AG10803 (cell line): ENCODE measurements around the gene PIGZ.

Experiments
- DNase-seq: peaks from one replicate; pipeline ENCODE4 v3.0.0; 2010; ENCODE audit warnings: low read depth
- H3K4me3 ChIP-seq: 2 replicates; pipeline ENCODE4 v1.5.1; 2011; ENCODE audit warnings: mild to moderate bottlenecking, low read length, control low read depth
- TF ChIP-seq, protein P1 (sequence below): conservative IDR thresholded peaks from 2 replicates; pipeline ENCODE4 v1.5.1; 2011; ENCODE audit warnings: mild to moderate bottlenecking, low read length, control low read depth, inconsistent platforms

The PIGZ gene

DNA sequence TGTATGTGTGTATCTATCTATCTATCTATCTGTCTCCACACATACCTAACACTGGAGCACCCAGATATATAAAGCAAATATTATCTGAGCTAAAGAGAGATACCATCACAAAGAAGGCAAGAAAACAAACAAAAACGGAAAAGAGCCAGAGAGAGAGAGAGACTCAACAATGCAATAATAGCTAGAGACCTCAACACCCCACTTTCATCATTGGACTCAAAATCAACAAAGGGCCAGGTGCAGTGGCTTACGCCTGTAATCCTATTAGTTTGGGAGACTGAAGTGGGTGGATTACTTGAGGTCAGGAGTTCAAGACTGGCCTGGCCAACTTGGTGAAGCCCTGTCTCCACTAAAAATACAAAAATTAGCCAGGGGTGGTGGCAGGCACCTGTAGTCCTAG, 49.7 kb downstream of the PIGZ start:
- no peak for DNase-seq
- no peak overlapping the region for H3K4me3 ChIP-seq
- TF ChIP-seq, protein P1, sequence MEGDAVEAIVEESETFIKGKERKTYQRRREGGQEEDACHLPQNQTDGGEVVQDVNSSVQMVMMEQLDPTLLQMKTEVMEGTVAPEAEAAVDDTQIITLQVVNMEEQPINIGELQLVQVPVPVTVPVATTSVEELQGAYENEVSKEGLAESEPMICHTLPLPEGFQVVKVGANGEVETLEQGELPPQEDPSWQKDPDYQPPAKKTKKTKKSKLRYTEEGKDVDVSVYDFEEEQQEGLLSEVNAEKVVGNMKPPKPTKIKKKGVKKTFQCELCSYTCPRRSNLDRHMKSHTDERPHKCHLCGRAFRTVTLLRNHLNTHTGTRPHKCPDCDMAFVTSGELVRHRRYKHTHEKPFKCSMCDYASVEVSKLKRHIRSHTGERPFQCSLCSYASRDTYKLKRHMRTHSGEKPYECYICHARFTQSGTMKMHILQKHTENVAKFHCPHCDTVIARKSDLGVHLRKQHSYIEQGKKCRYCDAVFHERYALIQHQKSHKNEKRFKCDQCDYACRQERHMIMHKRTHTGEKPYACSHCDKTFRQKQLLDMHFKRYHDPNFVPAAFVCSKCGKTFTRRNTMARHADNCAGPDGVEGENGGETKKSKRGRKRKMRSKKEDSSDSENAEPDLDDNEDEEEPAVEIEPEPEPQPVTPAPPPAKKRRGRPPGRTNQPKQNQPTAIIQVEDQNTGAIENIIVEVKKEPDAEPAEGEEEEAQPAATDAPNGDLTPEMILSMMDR, result no peak

DNA sequence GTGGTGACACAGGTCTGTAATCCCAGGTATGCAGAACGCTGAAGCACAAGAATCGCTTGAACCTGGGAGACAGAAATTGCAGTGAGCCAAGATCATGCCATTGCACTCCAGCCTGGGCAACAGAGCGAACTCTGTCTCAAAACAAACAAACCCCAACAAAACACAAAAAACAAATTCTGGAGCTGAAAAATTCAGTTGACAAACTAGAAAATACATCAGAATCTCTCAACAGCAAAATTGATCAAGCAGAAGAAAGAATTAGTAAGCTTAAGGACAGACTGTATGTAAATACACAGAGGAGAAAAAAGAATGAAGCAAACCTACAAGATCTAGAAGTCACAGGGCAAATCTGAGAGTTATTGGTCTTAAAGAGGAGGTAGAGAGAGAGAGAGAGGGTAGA, 51.6 kb downstream of the PIGZ start:
- TF ChIP-seq, protein P1, result no peak
- no peak for DNase-seq
- H3K4me3 ChIP-seq, result no peak overlapping the region

DNA sequence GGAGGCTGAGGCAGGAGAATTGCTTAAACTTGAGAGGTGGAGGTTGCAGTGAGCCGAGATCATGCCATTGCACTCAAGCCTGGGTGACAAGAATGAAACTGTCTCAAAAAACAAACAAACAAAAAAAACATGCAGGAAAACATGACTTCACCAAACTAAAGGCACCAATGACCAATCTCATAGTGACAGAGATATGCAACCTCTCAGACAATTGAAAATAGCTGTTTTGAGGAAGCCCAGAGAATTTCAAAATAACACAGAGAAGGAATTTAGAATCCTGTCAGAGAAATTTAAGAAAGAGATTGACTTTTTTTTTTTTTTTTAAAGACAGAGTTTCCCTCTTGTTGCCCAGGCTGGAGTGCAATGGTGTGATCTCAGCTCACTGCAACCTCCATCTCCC, 52.4 kb downstream of the PIGZ start:
- H3K4me3 ChIP-seq, result no peak overlapping the region
- TF ChIP-seq, protein P1, result no peak
- no peak for DNase-seq

DNA sequence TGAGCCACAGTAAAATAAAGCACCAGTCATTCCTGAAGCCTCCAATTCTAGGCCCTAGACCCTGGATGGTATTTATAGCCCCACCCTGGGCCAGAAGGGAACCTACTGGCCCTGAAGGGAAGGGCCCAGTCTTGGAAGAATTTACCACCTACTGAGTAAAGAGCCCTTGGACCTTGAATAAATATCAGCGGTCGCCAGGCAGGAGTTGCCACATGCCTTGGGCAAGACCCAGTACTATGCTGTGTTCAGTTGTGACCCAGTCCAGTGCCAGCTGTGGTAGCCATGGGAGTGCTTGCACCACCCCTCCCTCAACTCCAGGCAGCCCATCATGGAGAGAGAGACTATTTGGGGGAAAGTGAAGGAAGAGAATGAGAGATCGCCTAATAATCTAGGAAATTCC, 53.3 kb downstream of the PIGZ start:
- no peak for DNase-seq
- no peak overlapping the region for H3K4me3 ChIP-seq
- TF ChIP-seq, protein P1, result no peak

DNA sequence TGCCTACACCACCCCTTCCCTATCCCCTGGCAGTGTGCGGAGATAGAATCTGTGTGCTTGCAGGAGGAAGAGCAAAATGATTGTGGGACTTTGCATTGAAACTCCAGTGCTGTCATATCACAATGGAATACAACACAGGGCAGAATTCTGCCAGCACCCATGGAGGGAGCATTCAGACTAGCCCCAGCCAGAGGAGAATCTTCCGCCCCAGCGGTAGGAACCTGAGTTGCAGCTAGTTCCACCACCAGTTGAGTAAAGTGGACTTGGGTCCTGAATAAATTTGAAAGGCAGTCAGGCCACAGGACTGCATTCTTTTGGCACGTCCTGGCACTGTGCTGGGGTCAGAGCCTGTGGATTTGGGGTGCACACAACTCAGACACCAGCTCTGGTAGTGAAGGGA, 53.8 kb downstream of the PIGZ start:
- no peak for DNase-seq
- TF ChIP-seq, protein P1, result no peak
- no peak overlapping the region for H3K4me3 ChIP-seq

DNA sequence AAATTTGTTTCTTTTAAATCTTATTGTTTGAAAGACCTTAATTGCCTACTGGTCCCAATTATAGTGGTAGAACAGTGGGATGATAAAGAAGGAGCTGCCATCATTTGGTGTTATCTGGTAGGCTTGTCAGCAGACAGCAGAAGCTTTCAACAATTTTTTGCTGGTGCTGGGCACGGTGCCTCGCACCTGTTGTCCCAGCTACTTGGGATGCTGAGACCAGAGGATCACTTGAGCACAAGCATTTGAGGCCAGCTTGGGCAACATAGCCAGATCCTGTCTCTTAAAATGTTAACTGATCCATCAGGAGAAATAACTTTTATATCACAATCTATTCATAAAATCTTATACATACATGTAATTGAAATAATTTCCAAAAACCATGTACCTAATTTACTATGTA, 64.9 kb downstream of the PIGZ start:
- no peak overlapping the region for H3K4me3 ChIP-seq

DNA sequence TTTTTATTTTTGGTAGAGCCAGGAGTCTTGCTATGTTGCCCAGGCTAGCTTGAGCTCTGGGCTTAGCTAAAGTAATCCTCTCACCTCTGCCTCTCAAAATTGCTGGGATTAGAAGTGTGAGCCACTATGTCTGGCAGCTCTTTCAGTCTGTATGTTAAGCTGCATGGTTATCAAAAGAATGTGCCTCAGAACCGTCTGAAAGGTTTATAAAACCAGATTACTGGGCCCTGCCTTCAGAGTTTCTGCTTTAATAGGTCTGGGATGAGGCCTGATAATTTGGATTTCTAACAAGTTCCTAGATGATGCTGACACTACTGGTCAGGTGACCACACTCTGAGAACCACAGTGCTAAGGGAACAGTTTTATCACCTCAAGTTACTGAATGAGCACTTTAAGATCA, 66.3 kb downstream of the PIGZ start:
- TF ChIP-seq, protein P1, result no peak
- DNase-seq, result no peak
- H3K4me3 ChIP-seq, result no peak overlapping the region

More for the DNA sequence above, 64.9 kb downstream of the PIGZ start:
- TF ChIP-seq, protein P1, result no peak
- DNase-seq, result no peak
